Hepatocyte (in vitro differentiated cells): ENCODE measurements around the gene EPHB2. TPM values are rescaled to one million over a fixed set of nuclear protein-coding genes. Genes with fewer than 3 reads are reported as not detected.
A peak's percentile ranks its signal among the peaks of the same experiment; 100 is the strongest.

ENCODE experiments used
- DNase-seq: peaks from one replicate; pipeline ENCODE4 v3.0.0-alpha.2; 2016; ENCODE audit warnings: low spot score
- H2AFZ ChIP-seq: fragments of 200-600 bp; sonication (generic); 2 replicates; pipeline ENCODE4 v1.6.0; 2016; ENCODE audit warnings: antibody characterized with exemption, mild to moderate bottlenecking
- H3K27ac ChIP-seq: fragments of 200-600 bp; sonication (generic); 2 replicates; pipeline ENCODE4 v1.5.1; 2016; ENCODE audit warnings: mild to moderate bottlenecking
- H3K27me3 ChIP-seq: fragments of 200-600 bp; sonication (generic); 2 replicates; pipeline ENCODE4 v1.6.1; 2016
- H3K36me3 ChIP-seq: fragments of 200-600 bp; sonication (generic); replicated peaks from 2 replicates; pipeline ENCODE4 v1.5.1; 2016; ENCODE audit warnings: low read depth; ENCODE audit not compliant: insufficient read depth
- H3K4me1 ChIP-seq: fragments of 200-600 bp; sonication (generic); 2 replicates; pipeline ENCODE4 v1.5.1; 2016; ENCODE audit warnings: mild to moderate bottlenecking, moderate library complexity; ENCODE audit not compliant: insufficient read depth
- H3K4me2 ChIP-seq: fragments of 200-600 bp; sonication (generic); 2 replicates; pipeline ENCODE4 v1.6.0; 2016
- H3K4me3 ChIP-seq: fragments of 200-600 bp; sonication (generic); 2 replicates; pipeline ENCODE4 v1.5.1; 2016; ENCODE audit warnings: mild to moderate bottlenecking
- H3K79me2 ChIP-seq: fragments of 200-600 bp; sonication (generic); 2 replicates; pipeline ENCODE4 v1.6.0; 2017; ENCODE audit warnings: mild to moderate bottlenecking
- H3K9me2 ChIP-seq: fragments of 200-600 bp; sonication (generic); replicated peaks from 2 replicates; pipeline ENCODE4 v1.6.0; 2017; ENCODE audit warnings: mild to moderate bottlenecking; ENCODE audit not compliant: insufficient read depth
- H3K9me3 ChIP-seq: fragments of 200-600 bp; sonication (generic); 2 replicates; pipeline ENCODE4 v1.5.1; 2016; ENCODE audit warnings: low read depth, mild to moderate bottlenecking
- H4K20me1 ChIP-seq: fragments of 200-600 bp; sonication (generic); 2 replicates; pipeline ENCODE4 v1.6.0; 2016; ENCODE audit warnings: mild to moderate bottlenecking; ENCODE audit not compliant: insufficient read depth, poor library complexity, severe bottlenecking
- EZH2 ChIP-seq: fragments of 200-600 bp; sonication (generic); IDR thresholded peaks from 2 replicates; pipeline ENCODE4 v1.6.1; 2016; ENCODE audit warnings: antibody characterized with exemption, mild to moderate bottlenecking, borderline replicate concordance
- EZH2phosphoT487 ChIP-seq: fragments of 200-600 bp; sonication (generic); IDR thresholded peaks from one replicate; pipeline ENCODE4 v1.6.1; 2018; ENCODE audit warnings: antibody characterized with exemption, mild to moderate bottlenecking, low read depth, moderate library complexity; ENCODE audit not compliant: unreplicated experiment, severe bottlenecking
- WGBS: methylation state at CpG from one replicate; pipeline ENCODE4 v1.1.6; 2016; ENCODE audit warnings: low lambda C conversion rate; ENCODE audit errors: missing lambda C conversion rate; 5-methylcytosine and 5-hydroxymethylcytosine counted together
- polyA plus RNA-seq: library from polyadenylated mRNA; unstranded; fragments of >200 nt; fragmentation: Nextera tagmentation; extraction: Ambion mirVana; gene quantifications from 2 replicates; pipeline ENCODE4 v1.2.1, GENCODE V29; 2016
- total RNA-seq: library from RNA; depleted of rRNA; stranded (reverse); fragments of >200 nt; gene quantifications from 2 replicates; pipeline ENCODE4 v1.2.3, GENCODE V29; 2014
- TF ChIP-seq, protein P1 (sequence below): fragments of 200-600 bp; sonication (generic); IDR thresholded peaks from 2 replicates; pipeline ENCODE4 v1.5.1; 2016; ENCODE audit warnings: antibody characterized with exemption, mild to moderate bottlenecking; ENCODE audit not compliant: poor library complexity

EPHB2 gene
- total RNA-seq = 11.9 and 18.3 TPM in 2 replicates
- 15.8 and 17.2 TPM in 2 replicates for polyA plus RNA-seq

- Histone ChIP-seq H3K9me2 (no peaks in the 10 kb centered on the region), H3K4me1 (peaks cover 19% of the 10 kb centered on the region), H3K27me3 (no peaks in the 10 kb centered on the region), H4K20me1 (peaks cover 8% of the 10 kb centered on the region), H2AFZ (no peak within 1 kb of the TSS), H3K4me3 (peak within 1 kb of the TSS; percentile 79), H3K9me3 (no peaks in the 10 kb centered on the region), H3K27ac (peak within 1 kb of the TSS; percentile 53), H3K79me2 (peaks cover 30% of the 10 kb centered on the region), H3K4me2 (peak within 1 kb of the TSS; percentile 99), H3K36me3 (no peaks in the 10 kb centered on the region)
- TF ChIP-seq, protein P1, sequence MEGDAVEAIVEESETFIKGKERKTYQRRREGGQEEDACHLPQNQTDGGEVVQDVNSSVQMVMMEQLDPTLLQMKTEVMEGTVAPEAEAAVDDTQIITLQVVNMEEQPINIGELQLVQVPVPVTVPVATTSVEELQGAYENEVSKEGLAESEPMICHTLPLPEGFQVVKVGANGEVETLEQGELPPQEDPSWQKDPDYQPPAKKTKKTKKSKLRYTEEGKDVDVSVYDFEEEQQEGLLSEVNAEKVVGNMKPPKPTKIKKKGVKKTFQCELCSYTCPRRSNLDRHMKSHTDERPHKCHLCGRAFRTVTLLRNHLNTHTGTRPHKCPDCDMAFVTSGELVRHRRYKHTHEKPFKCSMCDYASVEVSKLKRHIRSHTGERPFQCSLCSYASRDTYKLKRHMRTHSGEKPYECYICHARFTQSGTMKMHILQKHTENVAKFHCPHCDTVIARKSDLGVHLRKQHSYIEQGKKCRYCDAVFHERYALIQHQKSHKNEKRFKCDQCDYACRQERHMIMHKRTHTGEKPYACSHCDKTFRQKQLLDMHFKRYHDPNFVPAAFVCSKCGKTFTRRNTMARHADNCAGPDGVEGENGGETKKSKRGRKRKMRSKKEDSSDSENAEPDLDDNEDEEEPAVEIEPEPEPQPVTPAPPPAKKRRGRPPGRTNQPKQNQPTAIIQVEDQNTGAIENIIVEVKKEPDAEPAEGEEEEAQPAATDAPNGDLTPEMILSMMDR = no peak
- no peak for TF ChIP-seq EZH2
- no peak for TF ChIP-seq EZH2phosphoT487
- DNase-seq = peak; percentile 74
- 0% methylated on average over 2 of the region's 55 CpGs for WGBS
Observed at GRCh38 chr1:22710701-22711049, at the start of gene EPHB2. EPHB2 (plus strand) TSS chr1:22710839; CDS start chr1:22710983, 144 bp downstream.

DNA sequence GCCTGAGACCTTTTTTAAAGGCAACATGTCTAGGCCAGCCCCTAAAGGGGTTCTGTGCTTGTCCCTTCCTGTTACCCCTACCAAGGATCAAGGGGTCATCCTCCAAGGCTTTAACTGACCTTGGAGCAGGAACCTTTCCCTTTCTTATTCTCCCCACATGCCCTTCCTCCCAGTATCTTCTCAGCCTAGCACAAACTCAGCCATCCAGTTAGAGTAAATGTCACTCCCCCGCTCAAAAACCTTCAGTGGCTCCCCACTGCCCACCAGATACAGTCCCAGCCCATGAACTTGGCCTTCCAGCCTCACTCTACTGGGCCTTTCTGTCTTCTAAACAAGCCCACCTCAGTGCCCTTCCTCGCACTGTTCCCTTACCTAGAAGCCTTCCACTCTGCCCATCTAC lies 48.8 kb upstream of the EPHB2 start:
- Histone ChIP-seq H4K20me1 (no peaks in the 10 kb centered on the region), H3K4me1 (no peaks in the 10 kb centered on the region), H3K27me3 (peaks cover 5% of the 10 kb centered on the region), H3K9me3 (no peaks in the 10 kb centered on the region), H3K27ac (no peak overlapping the region), H3K9me2 (no peaks in the 10 kb centered on the region), H3K36me3 (no peaks in the 10 kb centered on the region), H2AFZ (no peak overlapping the region), H3K4me3 (no peak overlapping the region), H3K4me2 (no peak overlapping the region), H3K79me2 (no peaks in the 10 kb centered on the region)
- 100% methylated on average over 2 of the region's 2 CpGs for WGBS
- no peak for DNase-seq
- TF ChIP-seq EZH2 (no peak), EZH2phosphoT487 (no peak)
- TF ChIP-seq, protein P1 = no peak

- 84% methylated on average over 5 of the region's 5 CpGs for WGBS
- H3K27me3 ChIP-seq = peaks cover under 1% of the 10 kb centered on the region
- H3K9me2 ChIP-seq = no peaks in the 10 kb centered on the region
- TF ChIP-seq, protein P1 = no peak
- TF ChIP-seq EZH2phosphoT487 (no peak), EZH2 (no peak)
- no peak for DNase-seq
- H3K4me3 ChIP-seq = no peak overlapping the region
- H3K9me3 ChIP-seq = no peaks in the 10 kb centered on the region
- no peaks in the 10 kb centered on the region for H3K79me2 ChIP-seq
- no peak overlapping the region for H3K27ac ChIP-seq
- H3K4me1 ChIP-seq = no peaks in the 10 kb centered on the region
- H3K4me2 ChIP-seq = no peak overlapping the region
- no peaks in the 10 kb centered on the region for H4K20me1 ChIP-seq
- no peak overlapping the region for H2AFZ ChIP-seq
- no peaks in the 10 kb centered on the region for H3K36me3 ChIP-seq
Observed at GRCh38 chr1:22662318-22662717, 48.3 kb upstream of the EPHB2 start.

GRCh38 chr1:22662986-22663408 lies 47.6 kb upstream of the EPHB2 start:
- Histone ChIP-seq H3K79me2 (no peaks in the 10 kb centered on the region), H3K9me3 (no peaks in the 10 kb centered on the region), H3K27ac (no peak overlapping the region), H3K4me1 (no peaks in the 10 kb centered on the region), H3K36me3 (no peaks in the 10 kb centered on the region), H3K4me2 (no peak overlapping the region), H3K27me3 (no peaks in the 10 kb centered on the region), H2AFZ (no peak overlapping the region), H3K9me2 (no peaks in the 10 kb centered on the region), H4K20me1 (no peaks in the 10 kb centered on the region), H3K4me3 (no peak overlapping the region)
- TF ChIP-seq EZH2phosphoT487 (no peak), EZH2 (no peak)
- TF ChIP-seq, protein P1 = no peak
- no peak for DNase-seq
- 97% methylated on average over 8 of the region's 8 CpGs for WGBS
